K562 (cell line): ENCODE results near the gene UHMK1. TPM values are rescaled to one million over a fixed set of nuclear protein-coding genes. Genes with fewer than 3 reads are reported as not detected.

ENCODE experiments used
- ATF6 ChIP-seq: sonication (generic); formaldehyde crosslinking; IDR thresholded peaks from 2 replicates; pipeline ENCODE4 v1.4.0; 2020; ENCODE audit warnings: mild to moderate bottlenecking, missing genetic modification reagents
- CTCFL ChIP-seq: IDR thresholded peaks from 2 replicates; pipeline ENCODE4 v1.6.1; 2011; ENCODE audit warnings: borderline replicate concordance, low read depth, mild to moderate bottlenecking, moderate library complexity, low read length; ENCODE audit not compliant: insufficient read depth, poor library complexity, severe bottlenecking
- GABPA ChIP-seq: fragments of 200-800 bp; sonication (Bioruptor generic); conservative IDR thresholded peaks from 2 replicates; pipeline ENCODE4 v1.6.1; 2016; ENCODE audit warnings: low read depth, missing genetic modification characterization, missing compliant biosample characterization
- GABPB1 ChIP-seq: sonication (generic); formaldehyde crosslinking; IDR thresholded peaks from 2 replicates; pipeline ENCODE4 v1.8.0; 2022; ENCODE audit warnings: mild to moderate bottlenecking, missing genetic modification reagents
- HDAC2 ChIP-seq: fragments of 450-650 bp; IDR thresholded peaks from 2 replicates; pipeline ENCODE4 v1.6.1; 2016; ENCODE audit warnings: mild to moderate bottlenecking
- HMG20B ChIP-seq: fragments of 250-450 bp; sonication (Bioruptor Pico); IDR thresholded peaks from 2 replicates; pipeline ENCODE4 v1.5.0; 2021; ENCODE audit warnings: mild to moderate bottlenecking
- NCOA4 ChIP-seq: fragments of 450-650 bp; IDR thresholded peaks from 2 replicates; pipeline ENCODE4 v1.6.1; 2018; ENCODE audit warnings: mild to moderate bottlenecking; ENCODE audit not compliant: partially characterized antibody
- POLR2AphosphoS2 ChIP-seq: IDR thresholded peaks from 2 replicates; pipeline ENCODE4 v1.6.1; 2012; ENCODE audit warnings: low read length, improper control_type of control experiment
- SIN3B ChIP-seq: fragments of 450-650 bp; IDR thresholded peaks from 2 replicates; pipeline ENCODE4 v1.6.1; 2017; ENCODE audit warnings: low read depth, mild to moderate bottlenecking, moderate library complexity
- SMARCE1 ChIP-seq: fragments of 450-650 bp; IDR thresholded peaks from 2 replicates; pipeline ENCODE4 v1.7.1; 2016; ENCODE audit warnings: mild to moderate bottlenecking
- SRSF3 ChIP-seq: fragments of 200-400 bp; formaldehyde crosslinking; IDR thresholded peaks from 2 replicates; pipeline ENCODE4 v1.6.1; 2016; ENCODE audit warnings: mild to moderate bottlenecking, low read length, moderate library complexity; ENCODE audit not compliant: insufficient read depth
- ZBTB26 ChIP-seq: fragments of 450-650 bp; formaldehyde crosslinking; IDR thresholded peaks from 2 replicates; pipeline ENCODE4 v1.4.0; 2022; ENCODE audit warnings: missing genetic modification characterization
- ZNF764 ChIP-seq: fragments of 250-450 bp; sonication (Bioruptor Pico); IDR thresholded peaks from 2 replicates; pipeline ENCODE4 v1.4.0; 2020; ENCODE audit warnings: low read depth, mild to moderate bottlenecking, moderate library complexity
- polyA plus RNA-seq, 8 experiments: library from polyadenylated mRNA; depleted of rRNA in 4 of 8; stranded (reverse) in 5 of 8; unstranded in 3 of 8; fragments of >200 nt; fragmentation: Nextera tagmentation in 2 of 8; fragmentation: Illumina TruSeq in 1 of 8; extraction: Ambion mirVana in 2 of 8; extraction: Trizol in 1 of 8; gene quantifications; 2 replicates each; pipeline versions ENCODE4 v1.2.1 to v1.2.3, GENCODE V29; 2011 to 2014; ENCODE audit warnings: inconsistent platforms in 1 of 8, missing spikeins in 1 of 8
- total RNA-seq, 7 experiments: library from RNA; depleted of rRNA in 6 of 7; stranded (reverse); fragments of >200 nt in 6 of 7; fragmentation: Illumina TruSeq in 2 of 7; extraction: Trizol in 2 of 7; gene quantifications; 2 replicates each; pipeline versions ENCODE4 v1.2.1 to v1.2.3, GENCODE V29; 2011 to 2021; ENCODE audit warnings: low replicate concordance in 1 of 7
- TF ChIP-seq, protein P1 (sequence below): fragments of 250-450 bp; sonication (Bioruptor Pico); IDR thresholded peaks from 2 replicates; pipeline ENCODE4 v1.8.0; 2021; ENCODE audit warnings: moderate library complexity, mild to moderate bottlenecking, inconsistent platforms
- TF ChIP-seq, protein P2 (sequence below): fragments of 200-800 bp; sonication (Bioruptor generic); IDR thresholded peaks from 2 replicates; pipeline ENCODE4 v1.6.1; 2017; ENCODE audit warnings: missing genetic modification characterization, missing compliant biosample characterization
- TF ChIP-seq, protein P3 (sequence below): IDR thresholded peaks from 3 replicates; pipeline ENCODE4 v1.6.1; 2011; ENCODE audit warnings: borderline replicate concordance, mild to moderate bottlenecking; ENCODE audit not compliant: insufficient read length, insufficient read depth

The UHMK1 gene
- total and polyA plus RNA-seq, 9 of the 15 experiments (the other 6 are each of a cell fraction or from before 2014, with no cell fraction given) = 13.1 to 72.4 (median 38.3) TPM

GRCh38 chr1:162561616-162562469 is 64.2 kb downstream of the UHMK1 start, which contains the start of gene UAP1 (continued):
- peak; percentile 45; the same call in 1 of the 2 replicates for TF ChIP-seq ZBTB26 (CRISPR knock-in tag)
- no peak for TF ChIP-seq HMG20B (CRISPR knock-in tag)
- TF ChIP-seq NCOA4 = no peak
- TF ChIP-seq SIN3B = peak; percentile 53; the same call in 1 of the 2 replicates
- TF ChIP-seq GABPA (tag) = no peak; the same call in 1 of the 2 replicates
- TF ChIP-seq CTCFL = no peak
- TF ChIP-seq SRSF3 = no peak
- TF ChIP-seq POLR2AphosphoS2 = peak; percentile 47; the same call in 1 of the 2 replicates
- TF ChIP-seq, protein P1, sequence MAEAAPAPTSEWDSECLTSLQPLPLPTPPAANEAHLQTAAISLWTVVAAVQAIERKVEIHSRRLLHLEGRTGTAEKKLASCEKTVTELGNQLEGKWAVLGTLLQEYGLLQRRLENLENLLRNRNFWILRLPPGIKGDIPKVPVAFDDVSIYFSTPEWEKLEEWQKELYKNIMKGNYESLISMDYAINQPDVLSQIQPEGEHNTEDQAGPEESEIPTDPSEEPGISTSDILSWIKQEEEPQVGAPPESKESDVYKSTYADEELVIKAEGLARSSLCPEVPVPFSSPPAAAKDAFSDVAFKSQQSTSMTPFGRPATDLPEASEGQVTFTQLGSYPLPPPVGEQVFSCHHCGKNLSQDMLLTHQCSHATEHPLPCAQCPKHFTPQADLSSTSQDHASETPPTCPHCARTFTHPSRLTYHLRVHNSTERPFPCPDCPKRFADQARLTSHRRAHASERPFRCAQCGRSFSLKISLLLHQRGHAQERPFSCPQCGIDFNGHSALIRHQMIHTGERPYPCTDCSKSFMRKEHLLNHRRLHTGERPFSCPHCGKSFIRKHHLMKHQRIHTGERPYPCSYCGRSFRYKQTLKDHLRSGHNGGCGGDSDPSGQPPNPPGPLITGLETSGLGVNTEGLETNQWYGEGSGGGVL = no peak
- TF ChIP-seq ATF6 = peak; percentile 53; the same call in 1 of the 2 replicates
- 0 out of 2 replicates have a peak, but pooled peaks have one; percentile 40 for TF ChIP-seq HDAC2
- TF ChIP-seq, protein P2, sequence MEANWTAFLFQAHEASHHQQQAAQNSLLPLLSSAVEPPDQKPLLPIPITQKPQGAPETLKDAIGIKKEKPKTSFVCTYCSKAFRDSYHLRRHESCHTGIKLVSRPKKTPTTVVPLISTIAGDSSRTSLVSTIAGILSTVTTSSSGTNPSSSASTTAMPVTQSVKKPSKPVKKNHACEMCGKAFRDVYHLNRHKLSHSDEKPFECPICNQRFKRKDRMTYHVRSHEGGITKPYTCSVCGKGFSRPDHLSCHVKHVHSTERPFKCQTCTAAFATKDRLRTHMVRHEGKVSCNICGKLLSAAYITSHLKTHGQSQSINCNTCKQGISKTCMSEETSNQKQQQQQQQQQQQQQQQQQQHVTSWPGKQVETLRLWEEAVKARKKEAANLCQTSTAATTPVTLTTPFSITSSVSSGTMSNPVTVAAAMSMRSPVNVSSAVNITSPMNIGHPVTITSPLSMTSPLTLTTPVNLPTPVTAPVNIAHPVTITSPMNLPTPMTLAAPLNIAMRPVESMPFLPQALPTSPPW = peak; percentile 99
- TF ChIP-seq GABPB1 (CRISPR knock-in tag) = peak; percentile 79
- TF ChIP-seq ZNF764 = 0 out of 2 replicates have a peak, but pooled peaks have one; percentile 13
- TF ChIP-seq, protein P3, sequence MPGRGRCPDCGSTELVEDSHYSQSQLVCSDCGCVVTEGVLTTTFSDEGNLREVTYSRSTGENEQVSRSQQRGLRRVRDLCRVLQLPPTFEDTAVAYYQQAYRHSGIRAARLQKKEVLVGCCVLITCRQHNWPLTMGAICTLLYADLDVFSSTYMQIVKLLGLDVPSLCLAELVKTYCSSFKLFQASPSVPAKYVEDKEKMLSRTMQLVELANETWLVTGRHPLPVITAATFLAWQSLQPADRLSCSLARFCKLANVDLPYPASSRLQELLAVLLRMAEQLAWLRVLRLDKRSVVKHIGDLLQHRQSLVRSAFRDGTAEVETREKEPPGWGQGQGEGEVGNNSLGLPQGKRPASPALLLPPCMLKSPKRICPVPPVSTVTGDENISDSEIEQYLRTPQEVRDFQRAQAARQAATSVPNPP = no peak
- TF ChIP-seq SMARCE1 = peak; percentile 26; the same call in 1 of the 2 replicates
